HG03066 (cell line): ENCODE results near the gene NID2.

Experiments
- ATAC-seq: cut with Tn5 transposase; IDR thresholded peaks from one replicate; pipeline ENCODE4 v1.9.1; 2021; ENCODE audit warnings: low read depth; ENCODE audit not compliant: unreplicated experiment

Gene NID2

DNA sequence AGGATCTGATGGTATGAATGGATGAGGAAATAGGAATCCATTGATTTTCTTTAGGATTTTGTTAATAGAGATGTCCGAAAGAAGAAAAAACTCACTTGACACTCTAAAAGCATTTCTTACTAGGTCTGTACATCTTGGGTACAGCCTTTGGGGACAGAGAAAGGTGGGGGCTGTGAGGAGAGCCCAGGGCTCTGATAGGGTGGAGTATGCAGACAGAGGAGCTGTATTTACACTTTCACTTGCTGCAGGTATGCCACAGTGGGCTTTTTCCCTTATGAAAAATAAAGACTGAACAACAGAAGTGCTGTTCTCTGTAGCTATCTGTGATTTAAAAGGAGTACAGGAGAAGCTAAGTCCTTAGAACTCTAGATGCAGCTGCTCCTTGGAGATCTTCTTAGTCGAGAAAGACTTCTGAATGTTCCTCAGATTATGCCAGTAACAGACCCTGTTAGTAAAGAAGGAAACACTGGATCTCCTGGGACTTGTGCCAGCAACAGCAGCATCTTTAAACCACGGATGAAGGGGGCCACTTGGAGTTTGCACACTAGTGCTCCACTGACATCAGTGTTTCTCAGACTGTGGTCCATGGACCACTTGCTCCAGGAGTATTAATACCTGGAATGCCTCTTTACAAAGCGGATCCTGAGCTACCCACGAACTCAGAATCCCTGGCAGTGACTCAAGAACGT, 98.9 kb downstream of the NID2 start:
- no peak for ATAC-seq

DNA sequence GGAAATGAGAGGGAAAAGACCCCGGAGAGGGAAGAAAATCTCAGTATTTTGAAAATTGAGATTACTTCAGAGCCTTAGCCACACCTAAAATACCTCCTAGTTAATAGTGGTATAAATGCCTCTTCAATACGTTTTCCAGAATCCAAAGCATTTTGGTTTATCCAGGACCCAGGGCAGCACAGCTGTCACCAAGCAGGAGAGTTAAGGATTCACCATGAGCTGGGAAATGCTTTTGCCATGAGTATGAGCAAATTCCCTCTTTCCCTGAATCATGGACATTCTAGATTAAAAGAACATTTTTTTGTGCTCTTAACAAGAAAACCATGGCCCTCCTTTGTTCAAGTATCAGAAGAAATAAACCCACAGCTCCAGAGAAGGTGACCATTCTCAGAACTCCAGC, 101.3 kb downstream of the NID2 start:
- ATAC-seq, result no peak

DNA sequence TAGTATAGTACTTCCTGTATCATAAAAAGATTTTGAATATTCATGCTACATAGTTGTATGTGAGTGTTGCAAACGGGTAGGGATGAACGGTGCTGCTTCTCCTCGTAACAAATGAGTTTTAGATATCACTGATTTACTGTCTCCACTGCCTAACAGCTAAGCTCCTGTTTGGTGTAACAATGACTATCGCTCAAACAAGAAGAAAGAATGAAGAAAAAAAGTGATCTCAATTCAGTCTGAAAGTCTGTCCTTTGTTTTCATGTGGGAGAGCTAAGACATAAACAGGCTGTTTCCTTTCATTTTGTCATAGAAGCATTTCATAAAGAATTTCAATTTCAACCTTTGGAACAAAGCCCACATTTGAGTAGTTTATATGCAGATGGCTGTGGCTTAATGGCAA, 105.6 kb downstream of the NID2 start:
- ATAC-seq, result no peak

DNA sequence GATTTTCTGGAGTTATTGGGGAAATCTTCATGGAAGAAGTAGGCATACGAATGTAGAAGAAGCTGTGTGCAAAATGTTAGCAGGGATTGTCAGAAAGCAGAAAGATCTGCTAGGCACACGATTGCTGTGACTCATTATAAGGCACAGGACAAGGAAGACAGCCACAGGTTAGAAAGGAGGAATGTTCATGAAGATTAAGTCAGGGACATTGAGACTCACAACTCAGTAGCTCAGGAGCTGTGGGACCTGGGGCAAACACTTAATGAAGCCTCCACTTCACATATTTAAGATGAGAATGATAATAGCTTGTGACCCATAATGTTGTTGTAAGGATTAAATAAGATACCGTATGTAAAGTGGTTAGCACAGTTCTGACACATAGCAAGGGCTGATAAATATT, 106.1 kb downstream of the NID2 start:
- ATAC-seq, result no peak

DNA sequence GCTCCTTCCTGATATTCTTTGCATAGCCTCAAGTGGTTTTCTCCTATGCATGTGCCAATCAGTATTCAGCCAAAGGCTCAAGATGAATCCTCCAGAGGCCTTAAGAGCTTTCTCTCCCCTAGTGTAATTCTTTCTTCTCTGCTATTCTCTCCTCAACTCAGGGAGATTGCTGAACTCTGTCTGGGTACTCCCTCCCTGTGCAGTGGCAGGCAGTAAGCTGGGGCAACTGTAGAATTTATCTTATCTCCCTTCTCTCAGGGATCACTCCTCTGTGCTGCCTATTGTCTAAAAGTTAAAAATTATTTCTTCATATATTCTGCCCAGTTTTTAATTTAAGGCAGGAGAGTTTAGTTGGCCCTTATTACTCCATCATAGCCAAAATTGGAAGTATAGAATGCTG, 108.0 kb downstream of the NID2 start:
- no peak for ATAC-seq

DNA sequence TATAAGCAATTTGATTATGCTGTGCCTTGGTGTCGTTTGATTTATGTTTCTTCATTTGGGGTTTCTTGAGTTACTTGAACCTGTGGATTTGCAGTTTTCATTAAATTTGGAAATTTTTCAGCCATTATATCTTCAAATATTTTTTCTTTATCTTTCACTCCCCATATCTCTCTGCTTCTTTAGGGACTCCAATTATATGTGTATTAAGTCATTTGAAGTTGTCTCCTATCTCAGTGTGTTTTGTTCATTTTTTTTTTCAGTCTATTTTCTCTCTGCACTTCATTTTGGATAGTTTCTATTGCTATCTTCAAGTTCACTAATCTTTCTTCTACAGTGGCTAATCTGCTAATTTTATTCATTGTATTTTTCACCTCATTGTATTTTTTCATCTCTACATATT, 108.9 kb downstream of the NID2 start:
- no peak for ATAC-seq

DNA sequence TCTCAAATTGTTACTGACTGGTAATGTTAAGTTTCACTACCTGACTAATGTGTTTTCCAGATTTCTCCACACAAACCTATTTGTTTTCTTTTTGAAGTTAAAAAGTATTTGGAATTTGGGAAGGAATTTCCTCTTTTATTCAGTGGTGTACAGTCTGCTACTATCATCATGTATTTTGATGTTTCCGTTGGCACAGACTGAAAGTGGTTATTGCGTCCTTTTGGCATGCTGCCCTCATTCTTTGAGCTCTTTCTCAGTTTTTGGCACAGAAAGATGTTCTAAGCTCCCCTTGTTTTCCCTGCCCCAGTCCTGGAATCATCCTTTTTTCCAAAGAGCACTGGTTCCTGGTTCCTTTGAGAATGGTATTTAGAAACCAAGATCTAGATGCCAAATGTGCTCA, 110.9 kb downstream of the NID2 start:
- no peak for ATAC-seq
